Measurements from ENCODE around the gene GMDS. TPM values are rescaled to one million over a fixed set of nuclear protein-coding genes. Genes with fewer than 3 reads are reported as not detected.

Gene GMDS
- total and polyA plus RNA-seq, 2 experiments from 2014 or later: 6.3 to 17.7 TPM

DNA sequence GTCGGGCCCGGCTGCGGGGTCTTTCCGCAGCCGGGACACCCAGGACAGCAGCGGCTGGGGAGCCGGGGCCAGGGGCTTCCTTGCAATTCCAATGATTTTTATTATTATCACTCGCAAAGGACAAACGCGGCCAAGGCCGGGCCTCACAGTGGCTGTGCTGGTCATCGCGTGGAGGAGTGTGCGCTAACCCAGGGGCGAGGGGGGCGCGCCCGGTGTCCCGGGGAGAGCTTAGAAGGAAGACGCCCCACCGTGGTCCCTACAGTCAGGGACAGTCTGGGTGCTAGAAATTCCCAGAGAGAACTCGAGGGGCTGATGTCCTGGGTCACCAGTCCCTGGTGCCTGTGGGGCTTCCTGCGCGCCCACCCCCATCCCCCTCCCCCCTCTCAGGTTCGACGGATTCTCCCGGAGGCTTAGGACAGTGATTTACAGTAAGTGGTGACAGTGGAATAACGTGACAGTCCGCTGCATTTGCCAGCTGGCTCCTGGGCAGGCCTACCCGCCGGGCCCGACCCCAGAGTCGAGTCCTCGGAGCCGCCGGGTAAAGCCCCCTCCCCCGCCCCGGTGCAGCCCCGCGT, 626.2 kb downstream of the GMDS start:
- DNase-seq (ENCODE audit: low read depth in 1 of 2, low spot score in 1 of 2): no peak
- Histone ChIP-seq H3K9me3 (ENCODE audit: low read depth) (no peaks in the 10 kb centered on the region), H3K4me1 (ENCODE audit: low read depth) (peaks cover 5% of the 10 kb centered on the region), H3K36me3 (no peaks in the 10 kb centered on the region), H3K27ac (no peak overlapping the region), H3K27me3 (peaks cover 100% of the 10 kb centered on the region), H3K4me3 (no peak overlapping the region)
- TF ChIP-seq, protein P1, sequence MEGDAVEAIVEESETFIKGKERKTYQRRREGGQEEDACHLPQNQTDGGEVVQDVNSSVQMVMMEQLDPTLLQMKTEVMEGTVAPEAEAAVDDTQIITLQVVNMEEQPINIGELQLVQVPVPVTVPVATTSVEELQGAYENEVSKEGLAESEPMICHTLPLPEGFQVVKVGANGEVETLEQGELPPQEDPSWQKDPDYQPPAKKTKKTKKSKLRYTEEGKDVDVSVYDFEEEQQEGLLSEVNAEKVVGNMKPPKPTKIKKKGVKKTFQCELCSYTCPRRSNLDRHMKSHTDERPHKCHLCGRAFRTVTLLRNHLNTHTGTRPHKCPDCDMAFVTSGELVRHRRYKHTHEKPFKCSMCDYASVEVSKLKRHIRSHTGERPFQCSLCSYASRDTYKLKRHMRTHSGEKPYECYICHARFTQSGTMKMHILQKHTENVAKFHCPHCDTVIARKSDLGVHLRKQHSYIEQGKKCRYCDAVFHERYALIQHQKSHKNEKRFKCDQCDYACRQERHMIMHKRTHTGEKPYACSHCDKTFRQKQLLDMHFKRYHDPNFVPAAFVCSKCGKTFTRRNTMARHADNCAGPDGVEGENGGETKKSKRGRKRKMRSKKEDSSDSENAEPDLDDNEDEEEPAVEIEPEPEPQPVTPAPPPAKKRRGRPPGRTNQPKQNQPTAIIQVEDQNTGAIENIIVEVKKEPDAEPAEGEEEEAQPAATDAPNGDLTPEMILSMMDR (IDR thresholded peaks at IDR 0.05; ENCODE audit: low read depth, low read length): no peak

DNA sequence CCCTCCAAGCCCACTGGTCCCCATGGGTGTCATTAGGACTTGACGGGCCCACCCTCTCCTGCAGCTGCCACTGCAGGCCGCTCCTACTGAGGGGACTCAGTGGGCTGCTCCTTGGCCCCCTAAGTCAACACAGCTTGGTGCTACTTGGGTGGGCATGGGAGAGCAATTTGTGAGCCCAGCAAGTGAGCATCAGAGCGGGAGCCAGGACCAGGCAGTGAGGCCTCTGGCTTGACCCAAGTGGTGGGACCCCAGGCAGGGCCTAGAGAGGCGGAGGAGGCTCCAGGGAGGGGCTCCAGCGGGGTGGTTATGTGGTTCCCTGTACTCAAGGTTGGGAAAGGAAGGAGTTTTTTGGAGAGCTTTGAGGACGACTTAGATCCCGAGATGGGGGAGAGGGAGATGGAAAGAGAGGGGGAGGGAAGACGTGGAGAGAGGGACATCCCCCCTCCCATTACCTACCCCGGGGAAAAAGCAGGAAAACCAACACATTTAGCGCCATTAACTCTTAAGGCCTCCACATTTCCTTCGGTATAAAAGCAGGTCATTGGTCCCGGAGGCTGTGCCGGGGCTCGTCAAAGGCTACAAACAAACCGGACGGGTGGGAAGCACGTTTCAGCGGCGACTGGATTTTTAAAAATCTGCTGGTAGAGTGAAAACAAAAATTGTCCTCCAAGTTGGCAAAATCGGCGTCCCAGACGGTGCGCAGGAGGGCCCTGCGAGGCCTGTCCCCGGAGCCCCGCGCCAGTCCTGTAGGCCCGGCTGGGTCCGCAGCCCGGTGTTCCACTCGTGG, 626.9 kb downstream of the GMDS start:
- Histone ChIP-seq H3K27ac (no peak overlapping the region), H3K36me3 (no peaks in the 10 kb centered on the region), H3K9me3 (ENCODE audit: low read depth) (no peaks in the 10 kb centered on the region), H3K4me3 (no peak overlapping the region), H3K4me1 (ENCODE audit: low read depth) (peaks cover 1% of the 10 kb centered on the region), H3K27me3 (peaks cover 100% of the 10 kb centered on the region)
- DNase-seq (ENCODE audit: low read depth in 1 of 2, low spot score in 1 of 2): no peak
- TF ChIP-seq, protein P1 (IDR thresholded peaks at IDR 0.05; ENCODE audit: low read depth, low read length): no peak

DNA sequence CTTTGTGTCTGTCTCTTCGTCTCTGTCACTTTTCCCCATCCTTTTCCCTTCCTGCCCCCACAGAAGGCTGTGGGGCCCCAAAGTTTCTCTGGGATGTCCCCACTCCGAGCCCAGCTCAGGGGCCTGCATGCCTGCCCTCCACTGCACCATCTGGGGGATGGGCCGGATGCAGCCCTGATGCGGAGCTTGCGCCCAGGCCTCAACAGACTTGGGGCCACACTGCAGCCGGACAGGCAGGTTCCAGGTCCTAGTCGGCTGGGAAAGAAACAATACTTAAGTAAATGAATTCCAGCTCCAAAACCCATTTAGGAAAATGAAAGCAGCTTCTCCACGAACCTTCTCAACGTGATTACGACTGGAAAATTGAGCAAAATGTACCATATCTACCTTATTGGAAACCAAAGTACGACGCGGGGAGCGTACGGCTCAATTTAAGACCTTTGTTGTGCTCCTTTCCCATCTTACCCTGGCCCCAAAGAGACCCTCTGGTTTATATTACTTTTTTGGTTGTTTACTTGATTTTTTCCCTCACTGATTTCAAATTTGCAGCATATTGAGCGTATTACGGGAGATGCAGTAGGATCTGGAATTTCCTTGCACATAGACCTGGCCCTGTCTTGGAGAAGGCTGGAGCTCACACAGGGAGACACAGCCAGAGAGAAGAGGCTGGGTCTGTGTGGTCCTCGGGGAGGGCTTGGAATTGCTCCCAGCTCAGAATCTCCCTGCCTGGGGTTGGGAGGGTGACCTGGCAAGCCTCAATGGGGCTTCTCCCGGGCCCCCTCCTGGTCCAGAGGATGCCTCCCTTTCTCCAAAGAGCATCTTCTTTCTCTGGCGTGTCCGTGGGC, 627.7 kb downstream of the GMDS start:
- Histone ChIP-seq H3K4me1 (ENCODE audit: low read depth) (peaks cover under 1% of the 10 kb centered on the region), H3K4me3 (no peak overlapping the region), H3K9me3 (ENCODE audit: low read depth) (no peaks in the 10 kb centered on the region), H3K27ac (no peak overlapping the region), H3K27me3 (peaks cover 100% of the 10 kb centered on the region), H3K36me3 (no peaks in the 10 kb centered on the region)
- DNase-seq (ENCODE audit: low read depth in 1 of 2, low spot score in 1 of 2): no peak
- TF ChIP-seq, protein P1 (IDR thresholded peaks at IDR 0.05; ENCODE audit: low read depth, low read length): no peak

DNA sequence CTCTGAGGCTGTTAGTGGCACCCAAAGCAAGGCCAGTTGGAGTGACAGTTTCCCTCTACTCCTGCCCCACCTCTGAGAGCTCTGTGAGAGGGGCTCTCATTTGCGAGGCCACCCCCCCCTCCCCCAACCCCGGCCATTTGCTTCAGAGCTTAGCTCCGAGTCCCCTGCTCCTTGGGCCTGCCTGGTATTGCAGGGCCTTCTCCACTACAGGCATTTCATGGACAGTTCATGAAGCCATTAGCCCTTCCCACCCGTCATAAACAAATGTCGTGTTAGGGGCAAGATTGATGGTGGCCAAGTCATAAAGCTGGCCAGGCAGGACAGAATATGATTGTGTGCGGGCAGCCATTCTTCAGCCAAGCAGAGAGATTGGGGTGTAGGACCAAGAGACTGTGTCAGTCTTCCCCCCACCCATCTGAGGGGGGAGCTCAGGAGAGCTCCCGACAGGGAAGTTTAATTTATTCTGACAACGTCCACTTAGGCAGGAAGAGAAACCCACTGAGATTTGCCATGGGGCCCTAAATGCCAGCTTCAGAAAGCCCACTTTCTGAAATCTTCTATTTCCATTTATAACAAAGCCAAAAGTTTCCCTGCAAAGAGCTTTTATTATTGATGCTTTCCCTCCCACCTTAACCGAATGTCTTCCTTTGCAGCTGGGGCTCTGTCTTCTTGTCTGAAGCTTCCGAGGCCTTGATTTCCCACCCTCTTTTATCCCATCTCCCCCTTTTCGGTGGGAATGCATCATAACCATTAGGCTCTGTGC, 628.5 kb downstream of the GMDS start:
- Histone ChIP-seq H3K27ac (no peak overlapping the region), H3K4me1 (ENCODE audit: low read depth) (peaks cover 9% of the 10 kb centered on the region), H3K9me3 (ENCODE audit: low read depth) (no peaks in the 10 kb centered on the region), H3K36me3 (no peaks in the 10 kb centered on the region), H3K27me3 (peaks cover 100% of the 10 kb centered on the region), H3K4me3 (no peak overlapping the region)
- TF ChIP-seq, protein P1 (IDR thresholded peaks at IDR 0.05; ENCODE audit: low read depth, low read length): no peak
- no peak for DNase-seq (ENCODE audit: low read depth in 1 of 2, low spot score in 1 of 2)

DNA sequence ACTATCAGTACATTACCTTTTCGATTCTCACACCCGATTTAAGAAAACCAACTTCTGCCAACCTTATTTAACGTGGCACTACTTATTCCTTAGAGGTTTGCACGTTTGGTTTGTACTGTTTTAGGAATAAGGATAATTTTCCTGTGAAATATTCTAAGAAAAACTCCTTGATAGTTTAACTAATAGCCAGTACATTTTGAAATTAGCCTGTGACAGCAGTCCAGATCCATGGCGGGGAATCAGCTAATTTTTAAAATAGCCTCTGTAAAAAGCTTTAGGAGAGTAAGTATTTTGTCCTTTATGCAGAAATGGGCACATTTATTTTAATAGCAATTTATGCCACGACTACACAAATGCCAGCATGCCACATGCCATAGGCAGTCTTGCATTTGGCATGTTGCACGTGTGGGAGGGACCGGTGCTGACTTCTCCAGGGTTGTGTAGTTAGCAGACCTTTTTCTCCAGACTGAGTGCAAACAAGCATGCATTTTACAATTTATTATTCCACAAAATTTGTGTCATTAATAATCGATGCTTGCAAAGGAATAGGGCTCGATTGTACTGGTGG, 629.5 kb downstream of the GMDS start:
- no peaks in the 10 kb centered on the region for H3K36me3 ChIP-seq
- H3K4me3 ChIP-seq: no peak overlapping the region
- H3K4me1 ChIP-seq (ENCODE audit: low read depth): peaks cover 9% of the 10 kb centered on the region
- H3K27ac ChIP-seq: no peak overlapping the region
- peaks cover 100% of the 10 kb centered on the region for H3K27me3 ChIP-seq
- TF ChIP-seq, protein P1 (IDR thresholded peaks at IDR 0.05; ENCODE audit: low read depth, low read length): no peak
- no peaks in the 10 kb centered on the region for H3K9me3 ChIP-seq (ENCODE audit: low read depth)
- DNase-seq (ENCODE audit: low read depth in 1 of 2, low spot score in 1 of 2): no peak
